H1 (cell line): ENCODE results near the gene SLC22A2. TPM values are rescaled to one million over a fixed set of nuclear protein-coding genes. Genes with fewer than 3 reads are reported as not detected.

Experiments used
- CTCF ChIA-PET: fragments of 300-600 bp; sonication (Branson Sonifier 250); formaldehyde crosslinking; loops from one replicate; lab custom pipeline; 2021; ENCODE audit not compliant: partially characterized antibody; lab: Charles Lee
- POLR2A ChIA-PET: fragments of 300-600 bp; sonication (Branson Sonifier 250); formaldehyde crosslinking; loops from one replicate; lab custom pipeline; 2021; ENCODE audit warnings: inconsistent platforms; ENCODE audit not compliant: partially characterized antibody; lab: Charles Lee
- DNase-seq, 2 experiments: peaks; one replicate each; pipeline versions ENCODE4 v3.0.0 to v3.0.0-alpha.2; 2010 to 2022; ENCODE audit warnings: low spot score in 2 of 2, low read depth in 1 of 2, mixed read lengths in 1 of 2
- FAIRE-seq: peaks from 2 replicates; lab custom pipeline; 2011; peaks lifted over from hg19 to GRCh38; lab: Jason Lieb, UNC
- H2AFZ ChIP-seq: 2 replicates; pipeline ENCODE4 v1.8.1; 2012; ENCODE audit warnings: low read length, inconsistent platforms
- H2AK5ac ChIP-seq: 2 replicates; pipeline ENCODE4 v1.6.1; 2013; ENCODE audit warnings: low read depth, low read length
- H2BK120ac ChIP-seq: replicated peaks from 2 replicates; pipeline ENCODE3; 2013; ENCODE audit warnings: low read depth, low read length, inconsistent platforms
- H2BK12ac ChIP-seq: 2 replicates; pipeline ENCODE4 v1.6.1; 2013; ENCODE audit warnings: low read depth, low read length
- H2BK15ac ChIP-seq: 2 replicates; pipeline ENCODE4 v1.6.1; 2013; ENCODE audit warnings: low read length
- H2BK20ac ChIP-seq: 2 replicates; pipeline ENCODE4 v1.6.1; 2013; ENCODE audit warnings: low read length
- H2BK5ac ChIP-seq: 2 replicates; pipeline ENCODE4 v1.6.1; 2013; ENCODE audit warnings: low read depth, low read length
- H3K14ac ChIP-seq: 2 replicates; pipeline ENCODE4 v1.6.1; 2013; ENCODE audit warnings: inconsistent platforms; ENCODE audit not compliant: insufficient read length
- H3K18ac ChIP-seq: 2 replicates; pipeline ENCODE4 v1.6.1; 2013; ENCODE audit warnings: low read length; ENCODE audit errors: extremely low read depth
- H3K23ac ChIP-seq: 2 replicates; pipeline ENCODE4 v1.6.1; 2013; ENCODE audit warnings: inconsistent platforms; ENCODE audit not compliant: insufficient read length
- H3K23me2 ChIP-seq: 2 replicates; pipeline ENCODE4 v1.6.1; 2013; ENCODE audit warnings: low read depth, low read length
- H3K27ac ChIP-seq: 2 replicates; pipeline ENCODE4 v1.6.1; 2011; ENCODE audit warnings: low read depth, low read length, inconsistent platforms
- H3K27me3 ChIP-seq, 4 experiments: replicated peaks in 1 of 4; 1 replicate in 1 of 4; 2 replicates in 3 of 4; pipeline versions ENCODE4 v1.6.1 to v1.8.1; 2011 to 2013; ENCODE audit warnings: low read length in 3 of 4, mild to moderate bottlenecking in 3 of 4, inconsistent platforms in 2 of 4, mixed read lengths in 2 of 4, moderate library complexity in 1 of 4; ENCODE audit not compliant: control insufficient read depth in 3 of 4, insufficient read depth in 3 of 4; ENCODE audit errors: extremely low read depth in 1 of 4
- H3K36me3 ChIP-seq, 4 experiments: 2 replicates each; pipeline versions ENCODE4 v1.6.1 to v1.8.1; 2011 to 2013; ENCODE audit warnings: mild to moderate bottlenecking in 4 of 4, low read length in 3 of 4, moderate library complexity in 2 of 4, control low read depth in 1 of 4, inconsistent platforms in 1 of 4; ENCODE audit not compliant: insufficient read depth in 4 of 4, control insufficient read depth in 2 of 4
- H3K4ac ChIP-seq: replicated peaks from 2 replicates; pipeline ENCODE3; 2013; ENCODE audit warnings: low read length, low read depth, mixed read lengths, inconsistent platforms; ENCODE audit not compliant: insufficient read length
- H3K4me1 ChIP-seq, 4 experiments: replicated peaks in 1 of 4; 1 replicate in 1 of 4; 2 replicates in 3 of 4; pipeline versions ENCODE4 v1.6.1 to v1.8.1; 2011 to 2013; ENCODE audit warnings: low read length in 3 of 4, inconsistent platforms in 2 of 4, mixed read lengths in 1 of 4; ENCODE audit not compliant: insufficient read depth in 4 of 4, control insufficient read depth in 3 of 4
- H3K4me2 ChIP-seq, 2 experiments: 2 replicates each; pipeline versions ENCODE4 v1.6.1 to v1.8.1; 2011 to 2013; ENCODE audit warnings: low read depth in 2 of 2, low read length in 2 of 2, control low read depth in 1 of 2, inconsistent platforms in 1 of 2, mild to moderate bottlenecking in 1 of 2; ENCODE audit not compliant: insufficient read depth in 1 of 2
- H3K4me3 ChIP-seq, 4 experiments: fragments of 200-600, 300-600 bp in 1 of 4; sonication (generic), shearing (Covaris generic), sonication (Bioruptor Twin) in 1 of 4; 2 replicates each; pipeline versions ENCODE4 v1.5.1 to v1.8.1; 2011 to 2016; ENCODE audit warnings: low read length in 4 of 4, low read depth in 3 of 4, control low read depth in 2 of 4, inconsistent platforms in 2 of 4, mild to moderate bottlenecking in 2 of 4, mixed read lengths in 1 of 4, moderate library complexity in 1 of 4; ENCODE audit not compliant: insufficient read depth in 2 of 4; ENCODE audit errors: extremely low read depth in 1 of 4
- H3K56ac ChIP-seq: replicated peaks from 2 replicates; pipeline ENCODE3; 2013; ENCODE audit warnings: low read depth, mild to moderate bottlenecking, mixed read lengths, low read length, inconsistent platforms; ENCODE audit not compliant: insufficient read length
- H3K79me1 ChIP-seq: 2 replicates; pipeline ENCODE4 v1.6.1; 2013; ENCODE audit warnings: low read depth, low read length, control low read depth
- H3K79me2 ChIP-seq, 2 experiments: 2 replicates each; pipeline versions ENCODE4 v1.6.1 to v1.8.1; 2012 to 2013; ENCODE audit warnings: low read length in 2 of 2, mild to moderate bottlenecking in 2 of 2, inconsistent platforms in 1 of 2; ENCODE audit not compliant: insufficient read depth in 2 of 2, control insufficient read depth in 1 of 2
- H3K9ac ChIP-seq, 4 experiments: replicated peaks in 1 of 4; 1 replicate in 1 of 4; 2 replicates in 3 of 4; pipeline versions ENCODE4 v1.6.1 to v1.8.1; 2011 to 2013; ENCODE audit warnings: low read depth in 3 of 4, low read length in 3 of 4, control low read depth in 2 of 4, mild to moderate bottlenecking in 2 of 4, moderate library complexity in 2 of 4, inconsistent platforms in 1 of 4; ENCODE audit errors: extremely low read depth in 1 of 4
- H3K9me3 ChIP-seq, 2 experiments: 2 replicates each; pipeline versions ENCODE4 v1.6.1 to v1.8.1; 2012 to 2013; ENCODE audit warnings: mild to moderate bottlenecking in 2 of 2, moderate library complexity in 2 of 2, control low read depth in 1 of 2, inconsistent platforms in 1 of 2, low read depth in 1 of 2, low read length in 1 of 2, mixed read lengths in 1 of 2; ENCODE audit not compliant: insufficient read depth in 2 of 2
- H4K20me1 ChIP-seq, 2 experiments: replicated peaks in 1 of 2; 2 replicates each; pipeline versions ENCODE3 to v1.8.1; 2011 to 2013; ENCODE audit warnings: inconsistent platforms in 2 of 2, low read length in 2 of 2, mild to moderate bottlenecking in 1 of 2; ENCODE audit not compliant: insufficient read depth in 2 of 2, control insufficient read depth in 1 of 2
- H4K5ac ChIP-seq: 2 replicates; pipeline ENCODE4 v1.6.1; 2013; ENCODE audit warnings: low read length, low read depth, mixed read lengths, inconsistent platforms; ENCODE audit not compliant: insufficient read length
- H4K8ac ChIP-seq: 2 replicates; pipeline ENCODE4 v1.8.0; 2013; ENCODE audit warnings: mild to moderate bottlenecking, moderate library complexity, low read length, inconsistent platforms; ENCODE audit not compliant: insufficient read depth; ENCODE audit errors: extremely low read depth
- H4K91ac ChIP-seq: replicated peaks from 2 replicates; pipeline ENCODE3; 2013; ENCODE audit warnings: low read length, mixed read lengths, inconsistent platforms; ENCODE audit not compliant: insufficient read length
- CHD1 ChIP-seq: IDR thresholded peaks from 2 replicates; pipeline ENCODE4 v1.6.1; 2012; ENCODE audit warnings: low read depth, low read length, improper control_type of control experiment
- CTBP2 ChIP-seq: IDR thresholded peaks from 2 replicates; pipeline ENCODE4 v1.7.0; 2011; ENCODE audit warnings: borderline replicate concordance, mild to moderate bottlenecking, moderate library complexity, mixed read lengths, low read length; ENCODE audit not compliant: insufficient read depth, insufficient read length
- EP300 ChIP-seq, 2 experiments: IDR thresholded peaks; 1 replicate in 1 of 2; 2 replicates in 1 of 2; pipeline ENCODE4 v1.6.1; 2011 to 2012; ENCODE audit warnings: low read depth in 2 of 2, low read length in 2 of 2, mild to moderate bottlenecking in 2 of 2, borderline replicate concordance in 1 of 2, inconsistent platforms in 1 of 2, moderate library complexity in 1 of 2
- HDAC2 ChIP-seq, 2 experiments: fragments of 300-600 bp in 1 of 2; sonication (generic) in 1 of 2; IDR thresholded peaks; 2 replicates each; pipeline ENCODE4 v1.6.1; 2011 to 2012; ENCODE audit warnings: low read depth in 2 of 2, low read length in 2 of 2, mild to moderate bottlenecking in 2 of 2, moderate library complexity in 2 of 2, borderline replicate concordance in 1 of 2, inconsistent platforms in 1 of 2
- SP2 ChIP-seq: IDR thresholded peaks from 2 replicates; pipeline ENCODE4 v1.6.1; 2012; ENCODE audit warnings: mild to moderate bottlenecking, low read length, inconsistent platforms
- TAF7 ChIP-seq: optimal IDR thresholded peaks from 2 replicates; pipeline ENCODE3; 2011; ENCODE audit warnings: low read depth, mild to moderate bottlenecking, inconsistent platforms, low read length, moderate library complexity, borderline replicate concordance
- TCF12 ChIP-seq: IDR thresholded peaks from 2 replicates; pipeline ENCODE4 v1.6.1; 2011; ENCODE audit warnings: low read depth, mild to moderate bottlenecking, low read length
- TEAD4 ChIP-seq: IDR thresholded peaks from 2 replicates; pipeline ENCODE4 v1.6.1; 2012; ENCODE audit warnings: low read depth, low read length, inconsistent platforms, mixed read lengths
- WGBS, 2 experiments: shearing (Covaris generic) in 1 of 2; methylation state at CpG; one replicate each; pipeline versions ENCODE4 v1.1.6 to v1.1.7; 2013 to 2015; ENCODE audit warnings: low lambda C conversion rate in 2 of 2, mixed read lengths in 2 of 2, inconsistent platforms in 1 of 2, low coverage in 1 of 2, missing lambda C conversion rate in 1 of 2; ENCODE audit not compliant: insufficient replicate concordance in 2 of 2, insufficient coverage in 1 of 2, insufficient read length in 1 of 2; ENCODE audit errors: extremely low coverage in 1 of 2, missing lambda C conversion rate in 1 of 2; 5-methylcytosine and 5-hydroxymethylcytosine counted together
- polyA plus RNA-seq, 7 experiments: library from polyadenylated mRNA; depleted of rRNA in 3 of 7; stranded (reverse) in 5 of 7; unstranded in 2 of 7; fragments of >200 nt in 5 of 7; fragments of 200-250 nt in 2 of 7; gene quantifications; 1 replicate in 5 of 7; 2 replicates in 1 of 7; 4 replicates in 1 of 7; pipeline versions ENCODE4 v1.2.1 to v1.2.3, GENCODE V29; 2011 to 2013; ENCODE audit warnings: missing spikeins in 2 of 7, mixed read lengths in 2 of 7
- total RNA-seq: library from RNA; stranded (reverse); fragmentation: NEBNext Ultra II Directional; extraction: Animal tissue kit (Norgen Biotek cat#: 25700); gene quantifications from 2 replicates; pipeline ENCODE4 v1.2.1, GENCODE V29; 2021
- TF ChIP-seq, protein P1 (sequence below): IDR thresholded peaks from 2 replicates; pipeline ENCODE4 v1.6.1; 2012; ENCODE audit warnings: inconsistent platforms
- TF ChIP-seq, protein P2 (sequence below), 3 experiments: IDR thresholded peaks; 1 replicate in 2 of 3; 2 replicates in 1 of 3; pipeline versions ENCODE4 v1.5.1 to v1.6.1; 2011; ENCODE audit warnings: low read length in 3 of 3, mild to moderate bottlenecking in 3 of 3, inconsistent platforms in 2 of 3, low read depth in 1 of 3, moderate library complexity in 1 of 3; ENCODE audit not compliant: insufficient read depth in 1 of 3; ENCODE audit errors: control extremely low read depth in 1 of 3

Gene SLC22A2
- total and polyA plus RNA-seq, 2 of the 8 experiments (the other 6 are each of a cell fraction or from before 2014, with no cell fraction given): 0.23 to 1.4 TPM

GRCh38 chr6:160260367-160260766 lies 1.7 kb upstream of the SLC22A2 start:
- Histone ChIP-seq H3K9ac (no peak overlapping the region), H3K27me3 (peaks cover 0 to 3% (median 0%) of the 10 kb centered on the region in 4 experiments; a peak in 1 of 7 replicates), H4K5ac (no peak overlapping the region), H3K14ac (no peak overlapping the region), H2BK120ac (no peak overlapping the region), H4K91ac (peak overlapping the region; percentile 35), H4K8ac (no peak overlapping the region; the same call in 1 of the 2 replicates), H3K36me3 (no peaks in the 10 kb centered on the region), H2AFZ (no peak overlapping the region), H2BK5ac (no peak overlapping the region), H3K4me3 (no peak overlapping the region), H3K23me2 (no peaks in the 10 kb centered on the region), H3K27ac (no peak overlapping the region), H2AK5ac (peak overlapping the region; percentile 47; the same call in 1 of the 2 replicates), H3K79me2 (no peaks in the 10 kb centered on the region), H3K56ac (no peak overlapping the region), H3K4ac (no peak overlapping the region), H3K23ac (no peak overlapping the region), H3K4me1 (peaks cover 4 to 17% (median 10%) of the 10 kb centered on the region in 4 experiments; a peak in 5 of 7 replicates), H3K79me1 (no peaks in the 10 kb centered on the region), H2BK20ac (no peak overlapping the region), H3K18ac (no peak overlapping the region), H2BK12ac (no peak overlapping the region), H2BK15ac (no peak overlapping the region), H4K20me1 (no peaks in the 10 kb centered on the region), H3K4me2 (no peak overlapping the region), H3K9me3 (no peaks in the 10 kb centered on the region)
- CTCF ChIA-PET: interaction anchor here (4.7 kb wide), 1 partner anchor 39 kb away, joined by 26 read pairs; no protein-coding TSS in a partner anchor
- WGBS, 2 experiments: 85% methylated on average over 14 of the region's 14 CpGs; no CpG with 5 or more reads in 1 of the 2 experiments
- POLR2A ChIA-PET: interaction anchor here (0.6 kb wide), 1 partner anchor 370 kb away, joined by 3 read pairs; the partner anchor contains the start of gene MAS1
- FAIRE-seq (no peak), DNase-seq (no peak)
- TF ChIP-seq TEAD4: no peak
- no peak for TF ChIP-seq CTBP2
- TF ChIP-seq HDAC2 (IDR thresholded peaks at IDR 0.05; ENCODE audit: borderline replicate concordance in 1 of 2, low read depth in 2 of 2, low read length in 2 of 2): no peak
- TF ChIP-seq, protein P1, sequence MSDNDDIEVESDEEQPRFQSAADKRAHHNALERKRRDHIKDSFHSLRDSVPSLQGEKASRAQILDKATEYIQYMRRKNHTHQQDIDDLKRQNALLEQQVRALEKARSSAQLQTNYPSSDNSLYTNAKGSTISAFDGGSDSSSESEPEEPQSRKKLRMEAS: no peak
- no peak for TF ChIP-seq CHD1
- TF ChIP-seq TAF7: no peak
- no peak for TF ChIP-seq EP300 (IDR thresholded peaks at IDR 0.05; ENCODE audit: borderline replicate concordance in 1 of 2, low read depth in 2 of 2, low read length in 2 of 2)
- no peak for TF ChIP-seq SP2
- no peak for TF ChIP-seq TCF12
- TF ChIP-seq, protein P2, sequence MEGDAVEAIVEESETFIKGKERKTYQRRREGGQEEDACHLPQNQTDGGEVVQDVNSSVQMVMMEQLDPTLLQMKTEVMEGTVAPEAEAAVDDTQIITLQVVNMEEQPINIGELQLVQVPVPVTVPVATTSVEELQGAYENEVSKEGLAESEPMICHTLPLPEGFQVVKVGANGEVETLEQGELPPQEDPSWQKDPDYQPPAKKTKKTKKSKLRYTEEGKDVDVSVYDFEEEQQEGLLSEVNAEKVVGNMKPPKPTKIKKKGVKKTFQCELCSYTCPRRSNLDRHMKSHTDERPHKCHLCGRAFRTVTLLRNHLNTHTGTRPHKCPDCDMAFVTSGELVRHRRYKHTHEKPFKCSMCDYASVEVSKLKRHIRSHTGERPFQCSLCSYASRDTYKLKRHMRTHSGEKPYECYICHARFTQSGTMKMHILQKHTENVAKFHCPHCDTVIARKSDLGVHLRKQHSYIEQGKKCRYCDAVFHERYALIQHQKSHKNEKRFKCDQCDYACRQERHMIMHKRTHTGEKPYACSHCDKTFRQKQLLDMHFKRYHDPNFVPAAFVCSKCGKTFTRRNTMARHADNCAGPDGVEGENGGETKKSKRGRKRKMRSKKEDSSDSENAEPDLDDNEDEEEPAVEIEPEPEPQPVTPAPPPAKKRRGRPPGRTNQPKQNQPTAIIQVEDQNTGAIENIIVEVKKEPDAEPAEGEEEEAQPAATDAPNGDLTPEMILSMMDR (IDR thresholded peaks at IDR 0.05; ENCODE audit: control extremely low read depth in 1 of 3, insufficient read depth in 1 of 3, low read depth in 1 of 3, low read length in 3 of 3): no peak
